Measurements from ENCODE around the gene ENPP4.
"Not testable (repeated sequence)": the region's sequence is repeated elsewhere in the genome, so short reads cannot be mapped to it uniquely, and the experiment has no call there.

Gene ENPP4

GRCh38 chr6:46129629-46130511 is at the start of gene ENPP4:
TSS of gene ENPP4 (plus strand) at chr6:46129989. CDS start at chr6:46139584, 9,595 bp downstream.
- DNase-seq (ENCODE audit: low read depth in 2 of 2) = peak; percentile 69 to 81

GRCh38 chr6:46080111-46080510 is 49.7 kb upstream of the ENPP4 start:
- no peak for DNase-seq (ENCODE audit: low read depth in 2 of 2)

GRCh38 chr6:46085688-46086087 is 44.1 kb upstream of the ENPP4 start:
- not testable (repeated sequence) for DNase-seq (ENCODE audit: low read depth in 2 of 2)

GRCh38 chr6:46090115-46091079 is 39.4 kb upstream of the ENPP4 start:
- DNase-seq (ENCODE audit: low read depth in 2 of 2) = peak; percentile 34 to 47

- no peak for DNase-seq (ENCODE audit: low read depth in 2 of 2)
Observed at GRCh38 chr6:46091080-46091478, 38.7 kb upstream of the ENPP4 start.

- DNase-seq (ENCODE audit: low read depth in 2 of 2) = no peak
Observed at GRCh38 chr6:46095251-46095650, 34.5 kb upstream of the ENPP4 start.

GRCh38 chr6:46097366-46097765 is 32.4 kb upstream of the ENPP4 start:
- DNase-seq (ENCODE audit: low read depth in 2 of 2) = no peak

GRCh38 chr6:46098678-46099077 is 31.1 kb upstream of the ENPP4 start:
- DNase-seq (ENCODE audit: low read depth in 2 of 2) = no peak

GRCh38 chr6:46099952-46100351 is 29.8 kb upstream of the ENPP4 start:
- no peak for DNase-seq (ENCODE audit: low read depth in 2 of 2)

- DNase-seq (ENCODE audit: low read depth in 2 of 2) = no peak
Observed at GRCh38 chr6:46102123-46102522, 27.7 kb upstream of the ENPP4 start.

GRCh38 chr6:46103441-46104115 is 26.2 kb upstream of the ENPP4 start:
- DNase-seq (ENCODE audit: low read depth in 2 of 2) = no peak

- no peak for DNase-seq (ENCODE audit: low read depth in 2 of 2)
Observed at GRCh38 chr6:46104209-46104608, 25.6 kb upstream of the ENPP4 start.

GRCh38 chr6:46105568-46105967 is 24.2 kb upstream of the ENPP4 start:
- no peak for DNase-seq (ENCODE audit: low read depth in 2 of 2)

GRCh38 chr6:46113370-46113769 is 16.4 kb upstream of the ENPP4 start:
- DNase-seq (ENCODE audit: low read depth in 2 of 2) = no peak

- no peak for DNase-seq (ENCODE audit: low read depth in 2 of 2)
Observed at GRCh38 chr6:46115634-46116033, 14.2 kb upstream of the ENPP4 start.

- no peak for DNase-seq (ENCODE audit: low read depth in 2 of 2)
Observed at GRCh38 chr6:46116289-46116688, 13.5 kb upstream of the ENPP4 start.

- no peak for DNase-seq (ENCODE audit: low read depth in 2 of 2)
Observed at GRCh38 chr6:46118157-46118556, 11.6 kb upstream of the ENPP4 start.

- no peak for DNase-seq (ENCODE audit: low read depth in 2 of 2)
Observed at GRCh38 chr6:46118836-46119235, 11.0 kb upstream of the ENPP4 start.

GRCh38 chr6:46119679-46120078 is 10.1 kb upstream of the ENPP4 start:
- not testable (repeated sequence) for DNase-seq (ENCODE audit: low read depth in 2 of 2)

- no peak for DNase-seq (ENCODE audit: low read depth in 2 of 2)
Observed at GRCh38 chr6:46128476-46128875, 1.3 kb upstream of the ENPP4 start.

GRCh38 chr6:46129291-46129628 is 529 bp upstream of the ENPP4 start:
- DNase-seq (ENCODE audit: low read depth in 2 of 2) = no peak

GRCh38 chr6:46130666-46131065 is 877 bp downstream of the ENPP4 start:
- no peak for DNase-seq (ENCODE audit: low read depth in 2 of 2)
